Smooth muscle cell (in vitro differentiated cells): Measurements from ENCODE around the gene ARHGAP35. TPM values are rescaled to one million over a fixed set of nuclear protein-coding genes. Genes with fewer than 3 reads are reported as not detected.
A peak's percentile ranks its signal among the peaks of the same experiment; 100 is the strongest.

Experiments
- DNase-seq: peaks from one replicate; lab custom pipeline; 2025; ENCODE audit not compliant: unreplicated experiment; lab: John Stamatoyannopoulos, UW
- H2AFZ ChIP-seq: fragments of 200-600 bp; sonication (generic); 2 replicates; pipeline ENCODE4 v1.6.0; 2016; ENCODE audit warnings: antibody characterized with exemption, low read depth, mild to moderate bottlenecking
- H3F3A ChIP-seq: fragments of 200-600 bp; sonication (generic); 2 replicates; pipeline ENCODE4 v1.6.0; 2017; ENCODE audit warnings: antibody characterized with exemption, low read depth
- H3K27ac ChIP-seq: fragments of 200-600 bp; sonication (generic); 2 replicates; pipeline ENCODE4 v1.5.1; 2016; ENCODE audit warnings: low read depth, mild to moderate bottlenecking
- H3K27me3 ChIP-seq: fragments of 200-600 bp; sonication (generic); 2 replicates; pipeline ENCODE4 v1.6.1; 2016; ENCODE audit warnings: low read depth, mild to moderate bottlenecking
- H3K36me3 ChIP-seq: fragments of 200-600 bp; sonication (generic); 2 replicates; pipeline ENCODE4 v1.5.1; 2016; ENCODE audit warnings: low read depth
- H3K4me1 ChIP-seq: fragments of 200-600 bp; sonication (generic); 2 replicates; pipeline ENCODE4 v1.5.1; 2016; ENCODE audit warnings: low read depth
- H3K4me2 ChIP-seq: fragments of 200-600 bp; sonication (generic); 2 replicates; pipeline ENCODE4 v1.6.0; 2016; ENCODE audit warnings: mild to moderate bottlenecking
- H3K4me3 ChIP-seq: fragments of 200-600 bp; sonication (generic); 2 replicates; pipeline ENCODE4 v1.5.1; 2016; ENCODE audit warnings: mild to moderate bottlenecking
- H3K79me2 ChIP-seq: fragments of 200-600 bp; sonication (generic); 2 replicates; pipeline ENCODE4 v1.6.0; 2016; ENCODE audit warnings: low read depth, mild to moderate bottlenecking
- H3K9ac ChIP-seq: fragments of 200-600 bp; sonication (generic); 2 replicates; pipeline ENCODE4 v1.6.0; 2016; ENCODE audit warnings: low read depth
- H3K9me3 ChIP-seq: fragments of 200-600 bp; sonication (generic); replicated peaks from 2 replicates; pipeline ENCODE4 v1.5.1; 2016; ENCODE audit warnings: low read depth
- H4K20me1 ChIP-seq: fragments of 200-600 bp; sonication (generic); 2 replicates; pipeline ENCODE4 v1.6.0; 2016; ENCODE audit warnings: low read depth
- CTCF ChIP-seq: fragments of 200-600 bp; sonication (generic); IDR thresholded peaks from 2 replicates; pipeline ENCODE4 v1.5.1; 2017; ENCODE audit warnings: borderline replicate concordance, mild to moderate bottlenecking, antibody characterized with exemption; ENCODE audit not compliant: insufficient read depth, poor library complexity, severe bottlenecking
- WGBS: methylation state at CpG from one replicate; pipeline ENCODE4 v1.1.7; 2016; ENCODE audit warnings: low lambda C conversion rate; 5-methylcytosine and 5-hydroxymethylcytosine counted together
- polyA plus RNA-seq: library from polyadenylated mRNA; unstranded; fragments of >200 nt; fragmentation: Nextera tagmentation; extraction: Ambion mirVana; gene quantifications from 2 replicates; pipeline ENCODE4 v1.2.1, GENCODE V29; 2016
- total RNA-seq: library from RNA; depleted of rRNA; stranded (reverse); fragments of >200 nt; gene quantifications from 2 replicates; pipeline ENCODE4 v1.2.3, GENCODE V29; 2014

ARHGAP35 gene
- total and polyA plus RNA-seq, 2 experiments from 2014 or later = 6.9 to 19.8 TPM

- peaks cover 69% of the 10 kb centered on the region for H3K79me2 ChIP-seq
Measured at GRCh38 chr19:46904114-46905060, 43.6 kb downstream of the ARHGAP35 start.

GRCh38 chr19:46906221-46906620 is 45.4 kb downstream of the ARHGAP35 start:
- Histone ChIP-seq H3K4me1 (peaks cover 17% of the 10 kb centered on the region), H3K27ac (no peak overlapping the region), H3K9ac (no peak overlapping the region), H2AFZ (no peak overlapping the region), H3K4me3 (no peak overlapping the region), H3F3A (peaks cover 29% of the 10 kb centered on the region), H3K36me3 (no peaks in the 10 kb centered on the region), H3K79me2 (peaks cover 68% of the 10 kb centered on the region), H3K9me3 (no peaks in the 10 kb centered on the region), H3K4me2 (no peak overlapping the region), H4K20me1 (peaks cover 52% of the 10 kb centered on the region), H3K27me3 (no peaks in the 10 kb centered on the region)
- WGBS = 97% methylated on average over 2 of the region's 2 CpGs
- DNase-seq = no peak
- TF ChIP-seq CTCF = no peak

More at GRCh38 chr19:46904114-46905060, 43.6 kb downstream of the ARHGAP35 start:
- Histone ChIP-seq H3K27me3 (no peaks in the 10 kb centered on the region), H3K4me1 (peaks cover 17% of the 10 kb centered on the region), H2AFZ (peak overlapping the region; percentile 20), H4K20me1 (peaks cover 43% of the 10 kb centered on the region), H3K9ac (peak overlapping the region; percentile 65), H3K27ac (peak overlapping the region; percentile 94), H3K4me3 (no peak overlapping the region), H3K4me2 (peak overlapping the region; percentile 69), H3K9me3 (no peaks in the 10 kb centered on the region), H3K36me3 (no peaks in the 10 kb centered on the region), H3F3A (peaks cover 29% of the 10 kb centered on the region)
- no peak for TF ChIP-seq CTCF
- DNase-seq = no peak
- WGBS = 26% methylated on average over 16 of the region's 16 CpGs

GRCh38 chr19:46907880-46908279 is 47.1 kb downstream of the ARHGAP35 start:
- peaks cover 31% of the 10 kb centered on the region for H3F3A ChIP-seq
- no peaks in the 10 kb centered on the region for H3K9me3 ChIP-seq
- H3K9ac ChIP-seq = no peak overlapping the region
- peaks cover 21% of the 10 kb centered on the region for H3K4me1 ChIP-seq
- H3K4me2 ChIP-seq = no peak overlapping the region
- no peaks in the 10 kb centered on the region for H3K36me3 ChIP-seq
- no peak for TF ChIP-seq CTCF
- WGBS = 96% methylated on average over 4 of the region's 4 CpGs
- no peak overlapping the region for H3K27ac ChIP-seq
- no peak overlapping the region for H3K4me3 ChIP-seq
- no peak for DNase-seq
- H2AFZ ChIP-seq = no peak overlapping the region
- H3K27me3 ChIP-seq = no peaks in the 10 kb centered on the region
- peaks cover 60% of the 10 kb centered on the region for H4K20me1 ChIP-seq
- H3K79me2 ChIP-seq = peaks cover 72% of the 10 kb centered on the region
